ENCODE data around the gene INO80B. TPM values are rescaled to one million over a fixed set of nuclear protein-coding genes. Genes with fewer than 3 reads are reported as not detected.

Gene INO80B
- total RNA-seq = 1 to 10 TPM; 6.5 to 8.3 TPM

GRCh38 chr2:74454654-74455511 is at the start of gene INO80B:
INO80B (plus strand) TSS chr2:74455087; CDS start chr2:74455117, 30 bp downstream.

GRCh38 chr2:74421221-74421870 is 33.5 kb upstream of the INO80B start, which contains the start of the genes C2orf81 and WDR54:
C2orf81 (minus strand) TSS chr2:74421619; CDS start chr2:74421560, 59 bp downstream.
WDR54 (plus strand) TSS chr2:74421730; CDS start chr2:74422154, 424 bp downstream.

GRCh38 chr2:74441690-74442482 is 13.0 kb upstream of the INO80B start, which contains the start of gene RTKN:
RTKN (minus strand) TSS chr2:74441937; CDS start chr2:74441816, 121 bp downstream.

GRCh38 chr2:74458132-74458937 is 3.4 kb downstream of the INO80B start, which contains the start of gene WBP1:
WBP1 (plus strand) TSS chr2:74458438; CDS start chr2:74458603, 165 bp downstream.

GRCh38 chr2:74472086-74472944 is 17.4 kb downstream of the INO80B start, which contains the start of gene MRPL53:
MRPL53 (minus strand) TSS chr2:74472680; CDS start chr2:74472660, 20 bp downstream.

GRCh38 chr2:74482801-74483674 is 28.2 kb downstream of the INO80B start, which contains the start of the genes CCDC142 and TTC31:
CCDC142 (minus strand) TSS chr2:74482998; CDS start chr2:74482837, 161 bp downstream.
TTC31 (plus strand) TSS chr2:74483081; CDS start chr2:74483096, 15 bp downstream.

GRCh38 chr2:74499267-74499939 is 44.5 kb downstream of the INO80B start, which contains the start of gene LBX2:
LBX2 (minus strand) TSS chr2:74499603; CDS start chr2:74499537, 66 bp downstream.

GRCh38 chr2:74507145-74507925 is 52.4 kb downstream of the INO80B start, which contains the start of gene PCGF1:
PCGF1 (minus strand) TSS chr2:74507695; CDS start chr2:74507668, 27 bp downstream.

Other genes with a start within 250 kb of the INO80B start
- gene SLC4A5, start 111.7 kb upstream of the INO80B start, total RNA-seq = 1 to 10 TPM in 1 of 2 donors, under 1 TPM in 1; 1.00 to 1.4 TPM
- gene DCTN1, start 74.8 kb upstream of the INO80B start, total RNA-seq = 10 to 100 TPM; 88.9 to 90.5 TPM
- 1 to 10 TPM in 1 of 2 donors, under 1 TPM in 1; 1.00 to 1.7 TPM for gene C2orf81, start 33.5 kb upstream of the INO80B start, total RNA-seq
- gene WDR54, start 33.4 kb upstream of the INO80B start, total RNA-seq = 10 to 100 TPM; 33.0 to 40.0 TPM
- gene RTKN, start 13.2 kb upstream of the INO80B start, total RNA-seq = 10 to 100 TPM; 40.3 to 41.6 TPM
- gene WBP1, start 3.4 kb downstream of the INO80B start, total RNA-seq = 10 to 100 TPM; 23.6 to 31.3 TPM
- 10 to 100 TPM; 39.9 to 42.6 TPM for gene MOGS, start 10.3 kb downstream of the INO80B start, total RNA-seq
- 10 to 100 TPM; 22.0 to 22.7 TPM for gene MRPL53, start 17.6 kb downstream of the INO80B start, total RNA-seq
- 10 to 100 TPM; 22.6 to 24.1 TPM for gene CCDC142, start 27.9 kb downstream of the INO80B start, total RNA-seq
- 10 to 100 TPM; 14.1 to 16.7 TPM for gene TTC31, start 28.0 kb downstream of the INO80B start, total RNA-seq
- gene LBX2, start 44.5 kb downstream of the INO80B start, total RNA-seq = 1 to 10 TPM; 2.0 to 4.1 TPM
- 10 to 100 TPM; 16.9 to 23.6 TPM for gene PCGF1, start 52.6 kb downstream of the INO80B start, total RNA-seq
- not detected for gene TLX2, start 59.4 kb downstream of the INO80B start, total RNA-seq
- gene DQX1, start 71.1 kb downstream of the INO80B start, total RNA-seq = under 1 TPM in 1 of 2 donors, not detected in 1; 0.33 TPM
- gene AUP1, start 74.6 kb downstream of the INO80B start, total RNA-seq = 100 to 1,000 TPM; 156 to 195 TPM
- 10 to 100 TPM; 33.7 to 39.0 TPM for gene HTRA2, start 74.8 kb downstream of the INO80B start, total RNA-seq
- gene LOXL3, start 98.9 kb downstream of the INO80B start, total RNA-seq = 1 to 10 TPM; 5.2 to 6.3 TPM
- 1 to 10 TPM; 2.8 to 3.3 TPM for gene DOK1, start 99.6 kb downstream of the INO80B start, total RNA-seq
- gene M1AP, start 193.2 kb downstream of the INO80B start, total RNA-seq = not detected
- gene SEMA4F, start 199.2 kb downstream of the INO80B start, total RNA-seq = 1 to 10 TPM; 4.0 to 5.9 TPM